ENCODE results near the gene SLC5A10. TPM values are rescaled to one million over a fixed set of nuclear protein-coding genes. Genes with fewer than 3 reads are reported as not detected.
A peak's percentile ranks its signal among the peaks of the same experiment; 100 is the strongest.

The SLC5A10 gene
- total RNA-seq, 1 experiment from 2014 or later: not detected

GRCh38 chr17:19021622-19022083, 69.7 kb downstream of the SLC5A10 start:
- CTCF ChIA-PET: no interaction called here
- intact Hi-C loops (cut with micrococcal nuclease; ENCODE audit: unreplicated experiment): no loop called here
- Histone ChIP-seq H3K4me1 (ENCODE audit: insufficient read depth, low read length, poor library complexity, severe bottlenecking) (no peaks in the 10 kb centered on the region), H3K36me3 (ENCODE audit: insufficient read depth, low read length, poor library complexity, severe bottlenecking) (no peaks in the 10 kb centered on the region), H3K4me3 (ENCODE audit: low read depth, low read length, poor library complexity, severe bottlenecking) (no peak overlapping the region), H3K27ac (ENCODE audit: low read depth, low read length, poor library complexity, severe bottlenecking) (no peak overlapping the region), H3K9me3 (ENCODE audit: low read depth, low read length, poor library complexity, severe bottlenecking) (no peaks in the 10 kb centered on the region), H3K27me3 (replicated peaks; ENCODE audit: insufficient read depth, low read depth, low read length, poor library complexity) (no peaks in the 10 kb centered on the region)
- BruUV-seq (replicated peaks): no TSS peak
- peak; percentile 36 for DNase-seq (ENCODE audit: low spot score)
- POLR2A ChIA-PET (ENCODE audit: low non-redundant PET): no interaction called here
- TF ChIP-seq CTCF (conservative IDR thresholded peaks at IDR 0.05; ENCODE audit: low read depth, low read length) (no peak), EZH2 (IDR thresholded peaks at IDR 0.05; ENCODE audit: borderline replicate concordance, low read depth, low read length, poor library complexity, severe bottlenecking) (no peak)

GRCh38 chr17:19022128-19022527, 70.2 kb downstream of the SLC5A10 start:
- no peaks in the 10 kb centered on the region for H3K4me1 ChIP-seq (ENCODE audit: insufficient read depth, low read length, poor library complexity, severe bottlenecking)
- no peak overlapping the region for H3K4me3 ChIP-seq (ENCODE audit: low read depth, low read length, poor library complexity, severe bottlenecking)
- TF ChIP-seq EZH2 (IDR thresholded peaks at IDR 0.05; ENCODE audit: borderline replicate concordance, low read depth, low read length, poor library complexity, severe bottlenecking) (no peak), CTCF (conservative IDR thresholded peaks at IDR 0.05; ENCODE audit: low read depth, low read length) (no peak)
- H3K9me3 ChIP-seq (ENCODE audit: low read depth, low read length, poor library complexity, severe bottlenecking): no peaks in the 10 kb centered on the region
- CTCF ChIA-PET: no interaction called here
- DNase-seq (ENCODE audit: low spot score): no peak
- BruUV-seq (replicated peaks): no TSS peak
- POLR2A ChIA-PET (ENCODE audit: low non-redundant PET): no interaction called here
- no peak overlapping the region for H3K27ac ChIP-seq (ENCODE audit: low read depth, low read length, poor library complexity, severe bottlenecking)
- no peaks in the 10 kb centered on the region for H3K36me3 ChIP-seq (ENCODE audit: insufficient read depth, low read length, poor library complexity, severe bottlenecking)
- no peaks in the 10 kb centered on the region for H3K27me3 ChIP-seq (replicated peaks; ENCODE audit: insufficient read depth, low read depth, low read length, poor library complexity)
- intact Hi-C loops (cut with micrococcal nuclease; ENCODE audit: unreplicated experiment): no loop called here

GRCh38 chr17:19022747-19023146, 70.8 kb downstream of the SLC5A10 start:
- CTCF ChIA-PET: interaction anchor here (0.6 kb wide), 1 partner anchor 62 kb away, joined by 3 read pairs; no protein-coding TSS in a partner anchor
- no peak for DNase-seq (ENCODE audit: low spot score)
- Histone ChIP-seq H3K4me3 (ENCODE audit: low read depth, low read length, poor library complexity, severe bottlenecking) (no peak overlapping the region), H3K27me3 (replicated peaks; ENCODE audit: insufficient read depth, low read depth, low read length, poor library complexity) (no peaks in the 10 kb centered on the region), H3K27ac (ENCODE audit: low read depth, low read length, poor library complexity, severe bottlenecking) (no peak overlapping the region), H3K9me3 (ENCODE audit: low read depth, low read length, poor library complexity, severe bottlenecking) (no peaks in the 10 kb centered on the region), H3K4me1 (ENCODE audit: insufficient read depth, low read length, poor library complexity, severe bottlenecking) (no peaks in the 10 kb centered on the region), H3K36me3 (ENCODE audit: insufficient read depth, low read length, poor library complexity, severe bottlenecking) (no peaks in the 10 kb centered on the region)
- POLR2A ChIA-PET (ENCODE audit: low non-redundant PET): no interaction called here
- TF ChIP-seq EZH2 (IDR thresholded peaks at IDR 0.05; ENCODE audit: borderline replicate concordance, low read depth, low read length, poor library complexity, severe bottlenecking) (no peak), CTCF (conservative IDR thresholded peaks at IDR 0.05; ENCODE audit: low read depth, low read length) (no peak)
- no TSS peak for BruUV-seq (replicated peaks)
- intact Hi-C loops (cut with micrococcal nuclease; ENCODE audit: unreplicated experiment): no loop called here

Measured in A673 (cell line).